CD4-positive, alpha-beta T cell (primary cell): ENCODE measurements around the gene IL3. TPM values are rescaled to one million over a fixed set of nuclear protein-coding genes. Genes with fewer than 3 reads are reported as not detected.

Experiments
- ATAC-seq: fragments of 200-7000 bp; cut with Tn5 transposase; one replicate; pipeline ENCODE4 v1.10.0; 2022; ENCODE audit warnings: mild to moderate bottlenecking; ENCODE audit not compliant: poor library complexity
- CTCF ChIA-PET: fragments of 350-600 bp; sonication (Branson Sonifier 250); formaldehyde crosslinking; loops from one replicate; lab custom pipeline; 2021; ENCODE audit warnings: antibody characterized with exemption, inconsistent platforms; lab: Charles Lee
- POLR2A ChIA-PET: fragments of 350-600 bp; sonication (Branson Sonifier 250); formaldehyde crosslinking; loops from one replicate; lab custom pipeline; 2021; ENCODE audit warnings: antibody characterized with exemption, inconsistent platforms; lab: Charles Lee
- DNase-seq, 14 experiments: peaks; one replicate each; pipeline ENCODE4 v3.0.0-alpha.2; 2013 to 2020; ENCODE audit warnings: mixed read lengths in 2 of 14
- H3K27ac ChIP-seq, 2 donors: one replicate each; pipeline versions ENCODE4 v1.5.1 to v1.7.0; 2013; ENCODE audit warnings: low read length in 2 of 2, low read depth in 1 of 2, mild to moderate bottlenecking in 1 of 2
- H3K27me3 ChIP-seq, 2 experiments: 1 replicate in 1 of 2; 2 replicates in 1 of 2; pipeline versions ENCODE4 v1.6.1 to v1.7.0; 2013; ENCODE audit warnings: low read length in 2 of 2, control low read depth in 1 of 2, mild to moderate bottlenecking in 1 of 2, moderate library complexity in 1 of 2; ENCODE audit not compliant: insufficient read depth in 2 of 2, control insufficient read depth in 1 of 2
- H3K36me3 ChIP-seq: one replicate; pipeline ENCODE4 v1.6.1; 2013; ENCODE audit warnings: low read length, control low read depth; ENCODE audit not compliant: insufficient read depth
- H3K4me1 ChIP-seq: one replicate; pipeline ENCODE4 v1.6.1; 2013; ENCODE audit warnings: low read length, control low read depth; ENCODE audit not compliant: insufficient read depth
- H3K4me3 ChIP-seq: one replicate; pipeline ENCODE4 v1.5.1; 2013; ENCODE audit warnings: mild to moderate bottlenecking, low read length, moderate library complexity
- H3K9me3 ChIP-seq, 2 experiments: 1 replicate in 1 of 2; 2 replicates in 1 of 2; pipeline versions ENCODE4 v1.6.1 to v1.7.0; 2013; ENCODE audit warnings: low read length in 2 of 2, mild to moderate bottlenecking in 2 of 2, control low read depth in 1 of 2, moderate library complexity in 1 of 2; ENCODE audit not compliant: control insufficient read depth in 1 of 2, insufficient read depth in 1 of 2
- H3K27ac Mint-ChIP-seq: one replicate; pipeline ENCODE4 v1.8.0; 2020; ENCODE audit warnings: mixed read lengths
- H3K27me3 Mint-ChIP-seq: one replicate; pipeline ENCODE4 v1.8.0; 2021; ENCODE audit warnings: mixed read lengths
- H3K36me3 Mint-ChIP-seq: one replicate; pipeline ENCODE4 v1.8.0; 2021; ENCODE audit warnings: low read depth, mixed read lengths
- H3K4me1 Mint-ChIP-seq: one replicate; pipeline ENCODE4 v1.8.0; 2021; ENCODE audit warnings: low read depth, mixed read lengths
- H3K4me3 Mint-ChIP-seq: one replicate; pipeline ENCODE4 v1.8.0; 2020; ENCODE audit warnings: mild to moderate bottlenecking, mixed read lengths
- H3K9me3 Mint-ChIP-seq: one replicate; pipeline ENCODE4 v1.8.0; 2020; ENCODE audit warnings: mixed read lengths
- CTCF ChIP-seq: fragments of 200-600 bp; IDR thresholded peaks from one replicate; pipeline ENCODE4 v1.8.0; 2022; ENCODE audit warnings: antibody characterized with exemption, mild to moderate bottlenecking
- intact Hi-C, 2 experiments: fragments of 100-400 bp; cut with DNase I in 1 of 2; cut with micrococcal nuclease in 1 of 2; formaldehyde crosslinking; loops; one replicate each; pipeline versions ENCODE4 v1.15.1 to v1.9.0; 2023 to 2025; cut with DNase I, micrococcal nuclease
- total RNA-seq, 174 experiments: library from RNA in 2 of 174; stranded (reverse) in 2 of 174; gene quantifications; one replicate each; pipeline ENCODE4 v1.2.3 and lab custom pipeline; 2021 to 2026

IL3 gene
- total RNA-seq, 2 experiments from 2014 or later, result not detected

- no peaks in the 10 kb centered on the region for H3K27me3 Mint-ChIP-seq
- ChIA-PET POLR2A (no interaction called here), CTCF (no interaction called here)
- H3K4me3 Mint-ChIP-seq, result no peak overlapping the region
- no peak for ATAC-seq
- H3K27ac Mint-ChIP-seq, result no peak overlapping the region
- no peaks in the 10 kb centered on the region for H3K9me3 ChIP-seq
- peaks cover 26% of the 10 kb centered on the region for H3K4me1 ChIP-seq
- no peaks in the 10 kb centered on the region for H3K36me3 Mint-ChIP-seq
- no peaks in the 10 kb centered on the region for H3K36me3 ChIP-seq
- no peak overlapping the region for H3K4me3 ChIP-seq
- H3K9me3 Mint-ChIP-seq, result peaks cover 2% of the 10 kb centered on the region
- H3K4me1 Mint-ChIP-seq, result peaks cover 5% of the 10 kb centered on the region
- DNase-seq, result no peak
- intact Hi-C loops, result no loop called here
- H3K27me3 ChIP-seq, result no peaks in the 10 kb centered on the region
- no peak for TF ChIP-seq CTCF
- no peak overlapping the region for H3K27ac ChIP-seq
Measured at GRCh38 chr5:132030610-132031009, 29.8 kb upstream of the IL3 start.

- intact Hi-C loops, result no loop called here
- Mint-ChIP-seq H3K27me3 (no peaks in the 10 kb centered on the region), H3K9me3 (peaks cover 3% of the 10 kb centered on the region), H3K4me3 (no peak overlapping the region), H3K4me1 (peaks cover 5% of the 10 kb centered on the region), H3K36me3 (no peaks in the 10 kb centered on the region), H3K27ac (no peak overlapping the region)
- Histone ChIP-seq H3K4me3 (no peak overlapping the region), H3K27me3 (no peaks in the 10 kb centered on the region), H3K36me3 (no peaks in the 10 kb centered on the region), H3K9me3 (no peaks in the 10 kb centered on the region), H3K4me1 (peaks cover 10% of the 10 kb centered on the region), H3K27ac (no peak overlapping the region)
- ChIA-PET POLR2A (no interaction called here), CTCF (no interaction called here)
- ATAC-seq (no peak), DNase-seq (no peak)
- TF ChIP-seq CTCF, result no peak
Measured at GRCh38 chr5:132032196-132032595, 28.3 kb upstream of the IL3 start.

- no peaks in the 10 kb centered on the region for H3K27me3 ChIP-seq
- Mint-ChIP-seq H3K4me3 (no peak overlapping the region), H3K4me1 (no peaks in the 10 kb centered on the region), H3K27me3 (no peaks in the 10 kb centered on the region), H3K27ac (no peak overlapping the region), H3K9me3 (peaks cover 6% of the 10 kb centered on the region), H3K36me3 (no peaks in the 10 kb centered on the region)
- ATAC-seq, result no peak
- peaks cover 3% of the 10 kb centered on the region for H3K4me1 ChIP-seq
- H3K9me3 ChIP-seq, result no peaks in the 10 kb centered on the region
- no peak for DNase-seq
- no peak for TF ChIP-seq CTCF
- intact Hi-C loops, result no loop called here
- ChIA-PET CTCF (no interaction called here), POLR2A (no interaction called here)
- no peak overlapping the region for H3K27ac ChIP-seq
- no peaks in the 10 kb centered on the region for H3K36me3 ChIP-seq
- H3K4me3 ChIP-seq, result no peak overlapping the region
Measured at GRCh38 chr5:132033122-132033521, 27.3 kb upstream of the IL3 start.
